HepG2 (cell line): Measurements from ENCODE around the gene RAMAC. TPM values are rescaled to one million over a fixed set of nuclear protein-coding genes. Genes with fewer than 3 reads are reported as not detected.

ENCODE experiments used
- ATAD3A ChIP-seq: sonication (generic); formaldehyde crosslinking; IDR thresholded peaks from 2 replicates; pipeline ENCODE4 v1.4.0; 2020; ENCODE audit warnings: missing genetic modification reagents
- DMAP1 ChIP-seq: IDR thresholded peaks from 2 replicates; pipeline ENCODE4 v1.6.1; 2016
- HOXA3 ChIP-seq: sonication (generic); formaldehyde crosslinking; IDR thresholded peaks from 2 replicates; pipeline ENCODE4 v1.5.0; 2020; ENCODE audit warnings: missing genetic modification reagents
- KLF15 ChIP-seq: sonication (generic); formaldehyde crosslinking; IDR thresholded peaks from 2 replicates; pipeline ENCODE4 v1.8.1; 2023; ENCODE audit warnings: borderline replicate concordance, mild to moderate bottlenecking, inconsistent platforms, missing genetic modification reagents, mixed read lengths
- KMT2B ChIP-seq: IDR thresholded peaks from 2 replicates; pipeline ENCODE4 v1.6.1; 2016; ENCODE audit warnings: missing genetic modification reagents, missing compliant biosample characterization
- MXD4 ChIP-seq: IDR thresholded peaks from 2 replicates; pipeline ENCODE4 v1.6.1; 2016; ENCODE audit warnings: mild to moderate bottlenecking, missing biosample characterization, missing genetic modification reagents
- NCOA2 ChIP-seq: sonication (generic); formaldehyde crosslinking; IDR thresholded peaks from 2 replicates; pipeline ENCODE4 v1.8.0; 2022; ENCODE audit warnings: inconsistent platforms
- REPIN1 ChIP-seq: sonication (generic); formaldehyde crosslinking; IDR thresholded peaks from 2 replicates; pipeline ENCODE4 v1.8.0; 2022; ENCODE audit warnings: missing genetic modification reagents, low read depth, mild to moderate bottlenecking, borderline replicate concordance
- REST ChIP-seq, 2 experiments: IDR thresholded peaks; 2 replicates each; pipeline ENCODE4 v1.6.1; 2011 to 2012; ENCODE audit warnings: low read length in 2 of 2, borderline replicate concordance in 1 of 2, low read depth in 1 of 2, mild to moderate bottlenecking in 1 of 2, moderate library complexity in 1 of 2
- RNF2 ChIP-seq: fragments of 450-650 bp; conservative IDR thresholded peaks from 2 replicates; pipeline ENCODE4 v1.6.1; 2016; ENCODE audit warnings: low read depth
- SOX6 ChIP-seq, 2 experiments: fragments of 450-650 bp in 1 of 2; sonication (generic) in 1 of 2; formaldehyde crosslinking in 1 of 2; IDR thresholded peaks; 2 replicates each; pipeline versions ENCODE4 v1.4.0 to v1.6.1; 2017 to 2020; ENCODE audit warnings: antibody characterized with exemption in 1 of 2, mild to moderate bottlenecking in 1 of 2, missing genetic modification reagents in 1 of 2
- SP1 ChIP-seq, 2 experiments: fragments of 450-650 bp in 1 of 2; sonication (generic) in 1 of 2; formaldehyde crosslinking in 1 of 2; IDR thresholded peaks; 2 replicates each; pipeline versions ENCODE4 v1.4.0 to v1.6.1; 2016 to 2020; ENCODE audit warnings: missing genetic modification reagents in 1 of 2
- STAG1 ChIP-seq: sonication (generic); formaldehyde crosslinking; IDR thresholded peaks from 2 replicates; pipeline ENCODE4 v1.4.0; 2020; ENCODE audit warnings: missing genetic modification reagents
- THAP11 ChIP-seq: IDR thresholded peaks from 2 replicates; pipeline ENCODE4 v1.6.1; 2016; ENCODE audit warnings: missing biosample characterization, missing genetic modification reagents
- THAP9 ChIP-seq: sonication (generic); formaldehyde crosslinking; IDR thresholded peaks from 2 replicates; pipeline ENCODE4; 2020; ENCODE audit warnings: missing genetic modification reagents, mild to moderate bottlenecking, borderline replicate concordance
- ZFP90 ChIP-seq: sonication (generic); formaldehyde crosslinking; IDR thresholded peaks from 2 replicates; pipeline ENCODE4 v1.8.0; 2022; ENCODE audit warnings: missing genetic modification reagents, mild to moderate bottlenecking, inconsistent platforms, borderline replicate concordance
- ZNF20 ChIP-seq: sonication (generic); formaldehyde crosslinking; IDR thresholded peaks from 2 replicates; pipeline ENCODE4 v1.4.0; 2020; ENCODE audit warnings: mild to moderate bottlenecking, moderate library complexity, missing genetic modification reagents
- ZNF564 ChIP-seq: sonication (generic); formaldehyde crosslinking; IDR thresholded peaks from 2 replicates; pipeline ENCODE4 v1.8.1; 2023; ENCODE audit warnings: mild to moderate bottlenecking, missing genetic modification reagents
- ZNF75D ChIP-seq: sonication (generic); formaldehyde crosslinking; IDR thresholded peaks from 2 replicates; pipeline ENCODE4 v1.8.1; 2023; ENCODE audit warnings: missing genetic modification reagents, mild to moderate bottlenecking, borderline replicate concordance
- ZNF773 ChIP-seq: sonication (generic); formaldehyde crosslinking; IDR thresholded peaks from 2 replicates; pipeline ENCODE4 v1.4.0; 2020; ENCODE audit warnings: missing genetic modification reagents, borderline replicate concordance
- ZNF776 ChIP-seq: sonication (generic); formaldehyde crosslinking; IDR thresholded peaks from 2 replicates; pipeline ENCODE4 v1.4.0; 2020; ENCODE audit warnings: mild to moderate bottlenecking, missing genetic modification reagents
- ZNF883 ChIP-seq: sonication (generic); formaldehyde crosslinking; IDR thresholded peaks from 2 replicates; pipeline ENCODE4 v1.5.1; 2020; ENCODE audit warnings: mild to moderate bottlenecking, missing genetic modification reagents; ENCODE audit errors: not compliant biosample characterization
- polyA plus RNA-seq, 8 experiments: library from polyadenylated mRNA; depleted of rRNA in 3 of 8; stranded (reverse) in 7 of 8; unstranded in 1 of 8; fragments of >200 nt; fragmentation: Illumina TruSeq in 4 of 8; extraction: Trizol in 4 of 8; gene quantifications; 2 replicates each; pipeline versions ENCODE4 v1.2.1 to v1.2.3, GENCODE V29; 2011 to 2016; ENCODE audit warnings: low read depth in 4 of 8, missing spikeins in 1 of 8, mixed read lengths in 1 of 8; ENCODE audit not compliant: insufficient read depth in 1 of 8
- total RNA-seq, 5 experiments: library from RNA; depleted of rRNA; stranded (reverse); fragments of >200 nt; fragmentation: Illumina TruSeq; extraction: Trizol; gene quantifications; 2 replicates each; pipeline ENCODE4 v1.2.3, GENCODE V29; 2016; ENCODE audit warnings: low read depth in 1 of 5
- TF ChIP-seq, protein P1 (sequence below): sonication (generic); formaldehyde crosslinking; IDR thresholded peaks from 2 replicates; pipeline ENCODE4 v1.5.0; 2020; ENCODE audit warnings: missing genetic modification reagents, mild to moderate bottlenecking, borderline replicate concordance

RAMAC gene
- total and polyA plus RNA-seq, 2 of the 13 experiments (the other 11 are each of a cell fraction or from before 2014, with no cell fraction given), result 22.2 to 45.9 TPM

DNA sequence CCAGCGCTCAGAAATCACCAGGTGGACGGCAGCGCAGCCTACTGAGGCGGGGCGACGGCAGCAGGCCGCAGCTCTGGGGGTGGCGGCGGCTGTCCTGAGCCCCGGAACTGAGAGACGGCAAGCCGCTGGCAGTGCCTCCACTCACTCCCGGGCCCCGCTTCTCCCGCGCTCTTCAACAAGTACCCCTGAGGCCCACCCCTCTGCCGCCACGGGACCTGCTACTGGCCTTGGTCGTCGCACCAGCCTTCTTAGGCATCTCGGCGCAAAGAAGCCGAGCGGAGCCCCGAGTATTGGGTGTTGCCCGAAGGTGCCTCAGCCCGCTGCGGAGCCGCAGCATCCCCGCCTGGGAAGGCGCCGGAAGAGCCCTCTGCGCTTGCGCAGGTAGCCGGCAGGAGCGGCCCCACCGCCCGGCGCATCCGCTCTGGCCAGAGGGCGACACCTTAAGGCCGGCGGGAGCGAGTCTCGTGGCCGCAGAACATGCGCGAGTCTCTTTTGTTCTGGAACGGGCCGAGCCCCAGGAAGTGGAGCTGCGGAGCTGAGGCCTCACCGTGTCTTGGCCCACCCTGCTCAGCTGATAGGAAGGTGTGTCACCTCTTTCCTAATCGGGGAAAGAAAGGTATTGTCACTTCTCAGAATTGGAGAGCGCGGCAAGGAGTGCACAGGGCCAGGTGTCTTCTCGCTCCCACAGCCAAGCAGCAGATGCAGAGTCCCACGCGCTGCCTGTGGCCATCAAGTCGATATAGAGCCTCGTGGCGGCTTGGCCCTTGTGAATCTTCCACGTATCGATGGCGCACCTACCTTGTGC is 25.5 kb downstream of the RAMAC start, which contains the start of gene C15orf40 (continued):
- peak; percentile 89 for TF ChIP-seq ZNF883
- TF ChIP-seq REPIN1 (CRISPR knock-in tag), result peak; percentile 86
- no peak for TF ChIP-seq SP1 (IDR thresholded peaks at IDR 0.05)
- no peak for TF ChIP-seq SP1 (CRISPR knock-in tag; IDR thresholded peaks at IDR 0.05)
- TF ChIP-seq, protein P1, sequence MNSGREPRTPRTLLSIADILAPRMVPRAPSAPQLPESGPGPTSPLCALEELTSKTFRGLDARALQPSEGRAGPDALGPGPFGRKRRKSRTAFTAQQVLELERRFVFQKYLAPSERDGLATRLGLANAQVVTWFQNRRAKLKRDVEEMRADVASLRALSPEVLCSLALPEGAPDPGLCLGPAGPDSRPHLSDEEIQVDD (CRISPR knock-in tag), result 0 out of 2 replicates have a peak, but pooled peaks have one; percentile 25
- TF ChIP-seq KMT2B (CRISPR knock-in tag), result peak; percentile 88
- peak; percentile 94 for TF ChIP-seq DMAP1 (CRISPR knock-in tag)
- TF ChIP-seq THAP11 (CRISPR knock-in tag), result peak; percentile 93
- peak; percentile 57 for TF ChIP-seq STAG1 (CRISPR knock-in tag)
- peak; percentile 43; the same call in 1 of the 2 replicates for TF ChIP-seq ZNF773 (CRISPR knock-in tag)
- TF ChIP-seq ZNF20, result no peak
- no peak for TF ChIP-seq ATAD3A (CRISPR knock-in tag)
- TF ChIP-seq NCOA2 (CRISPR knock-in tag), result peak; percentile 49; the same call in 1 of the 2 replicates
- peak; percentile 92 for TF ChIP-seq RNF2
- peak; percentile 97 for TF ChIP-seq ZFP90 (CRISPR knock-in tag)
- peak; percentile 88 for TF ChIP-seq THAP9 (CRISPR knock-in tag)
- peak; percentile 49; the same call in 1 of the 2 replicates for TF ChIP-seq KLF15 (CRISPR knock-in tag)
- peak; percentile 21; the same call in 1 of the 2 replicates for TF ChIP-seq ZNF564
- TF ChIP-seq SOX6 (IDR thresholded peaks at IDR 0.05), result no peak
- TF ChIP-seq SOX6 (CRISPR knock-in tag; IDR thresholded peaks at IDR 0.05), result peak; percentile 75
- TF ChIP-seq HOXA3, result peak; percentile 89
- TF ChIP-seq MXD4 (CRISPR knock-in tag), result peak; percentile 63; the same call in 1 of the 2 replicates
- peak in 1 of 2 experiments; percentile 58; a peak in 1 of 4 replicates for TF ChIP-seq REST (IDR thresholded peaks at IDR 0.05; ENCODE audit: borderline replicate concordance in 1 of 2, low read depth in 1 of 2, low read length in 2 of 2)
- TF ChIP-seq ZNF75D (CRISPR knock-in tag), result no peak
- peak; percentile 51; the same call in 1 of the 2 replicates for TF ChIP-seq ZNF776 (CRISPR knock-in tag)
